NCI-H510A treated with DMSO at 0.1 percent for 48 hours (cell line): ENCODE results near the gene LMO4.

ENCODE experiments used
- DNase-seq: peaks from one replicate; lab custom pipeline; 2025; lab: John Stamatoyannopoulos, UW

LMO4 gene

GRCh38 chr1:87327376-87328271, 1.1 kb upstream of the LMO4 start:
- peak; percentile 53 for DNase-seq

DNA sequence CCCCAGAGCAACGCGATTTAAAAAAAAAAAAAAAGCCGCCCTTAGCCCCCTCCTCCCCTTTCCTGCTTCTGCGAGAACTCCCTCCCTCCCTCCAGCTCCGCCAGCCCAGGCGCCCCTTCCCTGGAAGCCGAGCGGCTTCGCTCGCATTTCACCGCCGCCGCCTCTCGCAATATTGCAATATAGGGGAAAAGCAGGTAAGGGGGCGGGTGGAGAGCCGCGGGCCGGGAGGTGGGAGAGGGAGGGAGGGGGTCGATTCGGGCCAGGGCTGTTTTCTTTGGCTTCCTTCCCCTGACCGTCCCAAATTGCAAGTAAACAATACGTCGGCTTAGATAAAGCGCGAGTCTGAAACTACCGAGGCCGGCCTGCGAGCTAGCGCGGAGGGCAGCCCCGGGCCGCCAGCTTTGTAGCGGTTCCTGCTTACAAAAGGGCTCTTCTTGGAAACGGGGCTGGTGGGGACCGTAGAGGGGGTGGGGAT, 408 bp downstream of the LMO4 start:
- peak; percentile 76 for DNase-seq

DNA sequence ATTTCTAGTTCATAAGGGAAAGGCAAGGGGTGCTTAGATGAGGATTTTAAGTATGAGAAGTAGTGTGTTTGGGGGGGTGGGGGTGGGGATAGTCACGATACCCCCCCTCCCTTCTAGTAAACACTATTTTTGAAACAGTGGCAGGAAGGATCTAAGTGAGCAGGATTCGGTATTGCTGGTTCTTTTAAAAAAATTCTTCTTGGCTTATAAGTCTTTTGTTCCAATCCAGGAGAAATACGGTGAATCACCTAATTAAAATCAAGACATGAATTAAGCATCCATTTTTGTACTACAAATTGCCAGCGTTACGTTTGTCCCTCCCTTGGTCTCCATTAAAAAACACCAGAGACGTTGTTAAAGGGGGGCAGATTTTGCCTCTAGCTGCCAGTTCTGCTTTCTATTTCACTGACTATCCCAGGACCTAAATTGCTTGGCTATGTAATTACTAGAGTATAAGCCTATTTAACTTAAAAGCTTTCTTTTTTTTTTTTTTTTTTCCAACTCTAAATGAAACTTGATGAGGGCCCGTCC, 911 bp downstream of the LMO4 start:
- DNase-seq: peak; percentile 69

GRCh38 chr1:87330057-87330884, 1.6 kb downstream of the LMO4 start:
- DNase-seq: peak; percentile 69

- peak; percentile 87 for DNase-seq
Measured at GRCh38 chr1:87330885-87331364, 2.2 kb downstream of the LMO4 start.

- peak; percentile 97 for DNase-seq
Measured at GRCh38 chr1:87331365-87332241, 2.9 kb downstream of the LMO4 start.

- no peak for DNase-seq
Measured at GRCh38 chr1:87333692-87334347, 5.1 kb downstream of the LMO4 start.

GRCh38 chr1:87334351-87335174, 5.9 kb downstream of the LMO4 start:
- DNase-seq: no peak

GRCh38 chr1:87335175-87335884, 6.7 kb downstream of the LMO4 start:
- DNase-seq: peak; percentile 87

GRCh38 chr1:87336623-87337067, 8.0 kb downstream of the LMO4 start:
- DNase-seq: no peak

- DNase-seq: no peak
Measured at GRCh38 chr1:87337606-87338005, 8.9 kb downstream of the LMO4 start.

- DNase-seq: no peak
Measured at GRCh38 chr1:87338566-87338965, 9.9 kb downstream of the LMO4 start.

- DNase-seq: no peak
Measured at GRCh38 chr1:87344231-87344630, 15.6 kb downstream of the LMO4 start.

DNA sequence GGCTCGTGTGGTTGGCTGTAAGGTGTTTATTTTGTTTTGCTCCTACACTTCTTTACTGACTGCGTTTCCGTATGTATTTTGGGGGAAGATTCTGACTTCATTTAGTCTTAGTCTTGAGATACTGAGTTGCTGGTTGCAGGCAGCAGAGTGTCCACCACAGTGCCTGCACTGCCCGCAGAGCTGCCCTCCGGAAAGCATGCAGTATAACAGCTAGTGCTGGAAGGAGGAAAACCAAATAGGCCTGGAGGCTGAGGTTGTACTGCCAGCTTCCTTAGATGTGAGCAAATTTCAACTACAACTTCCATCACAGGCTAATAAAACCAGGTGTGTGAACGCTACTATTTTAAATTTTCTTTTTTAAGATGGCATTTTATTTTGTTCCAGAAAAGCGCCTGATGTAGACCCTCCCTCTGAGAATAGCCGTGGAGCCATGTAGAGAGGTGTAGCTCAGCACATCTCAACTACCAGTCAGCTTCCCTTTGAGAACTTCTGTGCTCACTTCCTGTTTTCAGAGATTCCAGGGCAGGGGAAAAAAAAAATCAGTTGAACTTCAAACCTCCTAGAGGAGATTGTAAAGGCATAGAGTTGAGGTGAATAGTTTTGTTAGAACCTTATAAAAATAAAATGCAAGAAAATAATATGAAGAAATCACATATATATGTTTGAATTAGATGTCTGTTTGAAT, 17.6 kb downstream of the LMO4 start:
- DNase-seq: no peak

DNA sequence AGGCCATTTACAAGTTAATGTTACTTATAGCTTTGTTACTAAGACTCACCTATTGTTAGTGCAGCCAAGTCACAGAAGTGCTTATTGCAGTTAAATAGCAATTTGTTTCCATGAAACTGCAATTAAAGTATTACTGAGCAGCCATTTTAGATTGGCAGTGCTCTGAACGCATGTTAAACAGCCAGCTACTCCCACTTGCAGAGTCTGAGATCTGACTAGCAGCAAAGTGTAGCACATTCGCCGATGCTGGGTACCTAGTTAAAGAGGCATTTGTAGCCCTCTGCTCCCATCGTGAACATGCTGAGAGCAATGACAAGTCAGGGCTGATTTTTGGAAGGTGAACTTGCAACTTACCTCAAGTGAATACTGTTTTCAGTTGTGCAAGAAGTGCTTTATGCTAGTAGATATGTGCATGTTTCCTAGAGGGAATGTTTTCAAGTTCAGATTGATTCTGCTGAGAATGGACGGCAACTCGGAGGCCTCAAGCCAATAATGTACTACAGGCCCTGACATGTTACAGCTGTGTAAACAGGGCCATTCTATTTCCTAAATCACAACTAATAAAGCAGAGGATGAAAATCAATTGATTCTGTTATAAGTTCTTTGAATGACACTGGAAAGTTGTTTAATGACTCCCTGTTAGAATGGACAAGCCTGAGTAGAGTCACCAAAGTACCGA, 19.8 kb downstream of the LMO4 start:
- no peak for DNase-seq

- no peak for DNase-seq
Measured at GRCh38 chr1:87349036-87349435, 20.4 kb downstream of the LMO4 start.

GRCh38 chr1:87355894-87356293, 27.2 kb downstream of the LMO4 start:
- DNase-seq: no peak

GRCh38 chr1:87356591-87356990, 27.9 kb downstream of the LMO4 start:
- no peak for DNase-seq
